Measurements from ENCODE around the gene KCNH2.

DNA sequence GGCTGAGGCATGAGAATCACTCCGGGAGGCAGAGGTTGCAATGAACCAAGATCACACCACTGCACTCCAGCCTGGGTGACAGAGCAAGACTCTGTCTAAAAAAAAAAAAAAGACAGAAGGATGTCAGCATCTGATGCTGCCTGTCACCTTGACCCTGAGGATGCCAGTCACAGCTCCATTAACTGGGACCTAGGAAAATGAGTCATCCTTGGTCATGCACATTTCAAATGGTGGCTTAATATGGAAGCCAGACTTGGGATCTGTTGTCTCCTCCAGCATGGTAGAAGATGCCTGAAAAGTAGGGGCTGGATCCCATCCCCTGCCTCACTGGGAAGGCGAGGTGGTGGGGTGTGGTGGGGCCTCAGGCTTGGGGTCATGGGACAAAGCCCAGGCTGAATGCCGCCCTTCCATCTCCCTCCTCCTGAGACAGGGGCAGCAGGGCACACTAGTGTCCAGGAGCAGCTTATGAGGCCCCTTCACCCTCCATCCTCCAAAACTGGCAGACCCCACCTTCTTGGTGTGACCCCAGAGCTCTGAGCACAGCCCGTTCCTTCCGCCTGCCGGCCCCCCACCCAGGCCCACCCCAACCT is 14.0 kb upstream of the KCNH2 start:
- TF ChIP-seq SIN3A (IDR thresholded peaks at IDR 0.05; ENCODE audit: borderline replicate concordance, insufficient read depth, low read length) (no peak), TAF1 (IDR thresholded peaks at IDR 0.05; ENCODE audit: borderline replicate concordance, insufficient read depth, low read length) (no peak), POLR2AphosphoS5 (IDR thresholded peaks at IDR 0.05; ENCODE audit: low read depth, low read length) (no peak), FOXP2 (optimal IDR thresholded peaks at IDR 0.05; ENCODE audit: borderline replicate concordance, extremely low read depth, extremely low read length, insufficient read depth) (no peak)
- TF ChIP-seq, protein P1, sequence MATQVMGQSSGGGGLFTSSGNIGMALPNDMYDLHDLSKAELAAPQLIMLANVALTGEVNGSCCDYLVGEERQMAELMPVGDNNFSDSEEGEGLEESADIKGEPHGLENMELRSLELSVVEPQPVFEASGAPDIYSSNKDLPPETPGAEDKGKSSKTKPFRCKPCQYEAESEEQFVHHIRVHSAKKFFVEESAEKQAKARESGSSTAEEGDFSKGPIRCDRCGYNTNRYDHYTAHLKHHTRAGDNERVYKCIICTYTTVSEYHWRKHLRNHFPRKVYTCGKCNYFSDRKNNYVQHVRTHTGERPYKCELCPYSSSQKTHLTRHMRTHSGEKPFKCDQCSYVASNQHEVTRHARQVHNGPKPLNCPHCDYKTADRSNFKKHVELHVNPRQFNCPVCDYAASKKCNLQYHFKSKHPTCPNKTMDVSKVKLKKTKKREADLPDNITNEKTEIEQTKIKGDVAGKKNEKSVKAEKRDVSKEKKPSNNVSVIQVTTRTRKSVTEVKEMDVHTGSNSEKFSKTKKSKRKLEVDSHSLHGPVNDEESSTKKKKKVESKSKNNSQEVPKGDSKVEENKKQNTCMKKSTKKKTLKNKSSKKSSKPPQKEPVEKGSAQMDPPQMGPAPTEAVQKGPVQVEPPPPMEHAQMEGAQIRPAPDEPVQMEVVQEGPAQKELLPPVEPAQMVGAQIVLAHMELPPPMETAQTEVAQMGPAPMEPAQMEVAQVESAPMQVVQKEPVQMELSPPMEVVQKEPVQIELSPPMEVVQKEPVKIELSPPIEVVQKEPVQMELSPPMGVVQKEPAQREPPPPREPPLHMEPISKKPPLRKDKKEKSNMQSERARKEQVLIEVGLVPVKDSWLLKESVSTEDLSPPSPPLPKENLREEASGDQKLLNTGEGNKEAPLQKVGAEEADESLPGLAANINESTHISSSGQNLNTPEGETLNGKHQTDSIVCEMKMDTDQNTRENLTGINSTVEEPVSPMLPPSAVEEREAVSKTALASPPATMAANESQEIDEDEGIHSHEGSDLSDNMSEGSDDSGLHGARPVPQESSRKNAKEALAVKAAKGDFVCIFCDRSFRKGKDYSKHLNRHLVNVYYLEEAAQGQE (IDR thresholded peaks at IDR 0.05; ENCODE audit: insufficient read depth in 1 of 2, low read depth in 2 of 2, low read length in 2 of 2) = no peak
